ENCODE results near the gene PRLH.

The PRLH gene

GRCh38 chr2:237567276-237568029 lies 1.1 kb downstream of the PRLH start:
- DNase-seq, result no peak

DNA sequence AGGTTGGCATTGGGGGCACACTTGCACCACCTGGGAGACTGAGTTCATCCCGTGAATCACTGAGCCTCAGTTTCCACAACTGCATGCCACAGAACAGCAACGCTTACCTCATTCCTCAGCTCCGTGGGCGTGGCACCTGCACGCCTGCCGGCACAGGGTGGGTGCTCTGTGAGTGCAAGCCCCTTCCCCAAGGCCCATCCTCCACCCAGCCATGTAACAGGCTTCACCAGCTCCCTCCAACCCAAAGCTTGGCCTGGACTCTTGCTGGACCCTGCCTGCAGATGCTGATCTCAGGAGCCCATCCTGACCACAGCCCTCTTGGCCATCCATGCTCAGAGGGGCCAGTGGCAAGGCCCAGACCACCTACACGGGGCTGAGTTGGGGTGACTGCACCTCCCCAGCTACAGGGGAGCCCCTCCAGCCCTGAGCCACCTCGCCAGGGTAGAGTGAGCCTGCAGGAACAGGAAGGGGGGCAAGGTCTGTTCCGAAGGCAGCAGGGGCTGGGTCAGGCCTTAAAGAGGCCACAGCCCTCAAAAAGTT lies 1.8 kb downstream of the PRLH start:
- no peak for DNase-seq

- no peak for DNase-seq
Observed at GRCh38 chr2:237569041-237569440, 2.7 kb downstream of the PRLH start.

DNA sequence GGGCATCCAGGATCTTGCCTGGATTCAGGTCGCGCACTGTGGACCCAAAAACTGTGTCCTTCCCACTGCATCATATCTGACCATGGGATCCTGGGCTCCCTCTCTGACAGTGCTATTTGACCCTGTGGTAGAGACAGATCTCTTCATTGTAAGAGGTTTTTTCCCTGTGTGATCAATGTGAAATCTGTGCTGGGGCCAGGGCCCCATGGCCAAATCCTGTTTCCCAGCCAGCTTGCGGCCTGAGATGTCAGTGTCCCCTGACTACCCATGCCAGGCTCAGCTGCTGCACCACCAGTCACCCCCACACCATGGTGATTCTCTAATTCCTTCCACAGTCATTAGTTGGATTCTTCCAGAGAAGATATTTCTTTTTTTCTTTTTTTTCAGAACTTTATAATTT lies 3.5 kb downstream of the PRLH start:
- DNase-seq, result no peak

GRCh38 chr2:237570776-237571335 lies 4.5 kb downstream of the PRLH start:
- DNase-seq, result no peak

GRCh38 chr2:237571551-237571950 lies 5.2 kb downstream of the PRLH start:
- no peak for DNase-seq

DNA sequence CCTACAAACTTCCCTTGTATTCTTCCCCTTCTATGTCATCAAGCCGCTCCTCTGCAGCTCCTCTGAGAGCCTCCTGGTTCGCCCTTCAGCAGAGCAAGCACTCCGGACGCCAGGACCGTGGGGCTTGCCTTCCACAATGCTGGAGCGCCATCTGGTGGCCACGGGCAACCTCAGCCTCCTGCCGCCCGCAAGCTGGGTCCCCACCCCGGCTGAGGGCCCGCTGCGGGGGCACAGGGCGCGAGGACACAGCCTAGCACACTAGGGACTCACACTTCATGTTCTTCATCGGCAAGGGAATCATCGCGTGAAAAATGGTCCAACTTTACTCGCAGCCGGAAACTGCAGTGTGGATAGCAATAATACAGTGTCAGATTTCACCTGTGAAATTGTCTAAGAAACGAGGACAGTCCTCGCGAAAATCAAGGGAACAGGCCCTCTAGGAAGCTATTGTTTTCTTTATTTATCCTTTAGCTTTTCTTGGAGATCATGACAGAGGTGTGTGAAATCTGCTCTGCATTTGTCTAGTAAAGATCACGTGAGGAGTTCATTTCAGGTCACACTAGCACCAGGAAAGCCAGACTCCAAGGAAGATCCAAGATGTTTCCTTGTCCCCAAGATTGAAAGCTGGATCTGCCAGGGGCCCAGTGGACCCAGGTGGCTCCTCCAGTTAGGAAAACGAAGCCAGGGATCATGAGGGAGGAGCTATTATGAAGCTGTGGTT lies 5.8 kb downstream of the PRLH start:
- DNase-seq, result peak; percentile 52 to 83 (median 77)

GRCh38 chr2:237572742-237573101 lies 6.3 kb downstream of the PRLH start:
- no peak for DNase-seq

DNA sequence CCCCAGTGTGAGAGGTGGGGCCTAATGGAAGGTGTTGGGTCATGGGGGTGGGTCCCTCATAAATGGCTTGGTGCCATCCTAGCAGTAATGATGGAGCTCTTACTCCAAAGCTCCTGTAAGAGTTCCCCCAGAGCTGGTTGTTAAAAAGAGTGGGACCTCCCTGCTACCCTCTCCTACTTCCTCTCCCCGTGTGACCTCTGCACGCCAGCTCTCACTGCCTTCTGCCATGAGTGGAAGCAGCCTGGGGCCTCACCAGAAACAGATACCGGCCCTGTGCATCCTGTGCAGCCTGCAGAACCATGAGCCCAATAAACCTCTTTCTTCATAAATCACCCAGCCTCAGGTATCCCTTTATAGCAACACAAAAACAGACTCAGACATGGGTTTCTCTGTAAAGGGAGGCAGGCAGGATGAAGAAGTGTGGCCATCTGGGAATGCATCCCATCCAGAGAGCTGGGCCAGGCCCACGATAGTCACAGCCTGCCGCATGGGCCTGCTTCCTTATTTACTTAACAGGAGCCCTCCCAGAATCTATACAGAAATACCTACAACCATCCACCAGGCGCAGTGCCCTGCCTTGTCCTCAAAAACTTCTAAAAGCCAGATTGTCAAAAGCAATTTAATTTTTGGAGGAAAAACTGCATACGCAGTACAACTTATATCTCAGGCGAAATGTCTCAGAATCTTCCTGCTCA lies 7.5 kb downstream of the PRLH start:
- no peak for DNase-seq

- no peak for DNase-seq
Observed at GRCh38 chr2:237574467-237574866, 8.1 kb downstream of the PRLH start.

GRCh38 chr2:237574894-237575868 lies 8.8 kb downstream of the PRLH start:
- DNase-seq, result no peak

DNA sequence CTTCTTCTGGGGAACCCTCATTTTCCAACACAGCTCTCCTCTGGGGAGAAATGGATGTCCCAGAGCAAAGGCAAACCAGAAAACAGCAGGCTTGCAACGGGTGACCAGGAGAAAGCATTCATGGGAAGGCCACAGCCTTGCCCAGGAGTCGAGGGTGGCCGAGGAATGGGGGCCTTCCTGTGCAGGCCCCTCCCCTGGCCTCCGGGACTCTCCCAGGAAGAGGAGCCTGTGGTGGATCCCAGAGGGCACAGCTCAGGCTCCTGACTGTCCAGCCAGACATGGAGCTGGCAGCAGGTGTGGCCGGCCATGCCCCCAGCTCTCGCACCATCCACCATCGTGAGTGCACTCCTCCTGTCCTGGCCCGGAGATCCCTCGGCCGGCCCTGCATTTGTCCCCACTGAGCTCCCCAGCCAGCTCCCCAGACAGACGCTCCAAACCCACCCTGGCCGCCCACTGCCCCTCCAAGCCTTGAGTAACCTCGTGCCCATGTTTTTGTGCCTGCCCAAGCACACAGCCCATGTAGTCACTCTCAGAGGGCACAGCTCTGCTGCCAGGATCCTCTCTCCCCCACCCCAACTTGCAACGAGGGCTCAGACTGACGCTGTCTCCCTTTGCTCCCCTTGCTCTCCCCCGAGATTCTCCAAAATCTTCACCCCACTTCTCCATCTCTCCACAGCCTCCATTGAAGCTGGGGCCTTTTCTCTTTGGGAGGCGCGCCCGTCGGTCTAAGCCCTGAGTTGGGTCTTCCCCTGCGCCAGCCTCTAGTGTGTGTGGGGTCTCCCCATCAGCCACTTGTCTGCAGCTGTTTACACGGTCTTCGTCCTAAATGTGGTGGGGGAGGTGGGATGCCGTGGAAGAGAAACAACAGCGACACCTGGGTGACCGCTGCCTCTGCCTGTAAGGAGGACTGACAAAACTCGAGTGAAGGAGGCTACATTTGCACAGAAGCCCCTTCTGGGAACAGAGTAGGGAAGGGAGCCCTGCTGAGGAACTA lies 9.8 kb downstream of the PRLH start:
- no peak for DNase-seq

- DNase-seq, result no peak
Observed at GRCh38 chr2:237576974-237577373, 10.6 kb downstream of the PRLH start.

GRCh38 chr2:237577458-237577857 lies 11.1 kb downstream of the PRLH start:
- no peak for DNase-seq

DNA sequence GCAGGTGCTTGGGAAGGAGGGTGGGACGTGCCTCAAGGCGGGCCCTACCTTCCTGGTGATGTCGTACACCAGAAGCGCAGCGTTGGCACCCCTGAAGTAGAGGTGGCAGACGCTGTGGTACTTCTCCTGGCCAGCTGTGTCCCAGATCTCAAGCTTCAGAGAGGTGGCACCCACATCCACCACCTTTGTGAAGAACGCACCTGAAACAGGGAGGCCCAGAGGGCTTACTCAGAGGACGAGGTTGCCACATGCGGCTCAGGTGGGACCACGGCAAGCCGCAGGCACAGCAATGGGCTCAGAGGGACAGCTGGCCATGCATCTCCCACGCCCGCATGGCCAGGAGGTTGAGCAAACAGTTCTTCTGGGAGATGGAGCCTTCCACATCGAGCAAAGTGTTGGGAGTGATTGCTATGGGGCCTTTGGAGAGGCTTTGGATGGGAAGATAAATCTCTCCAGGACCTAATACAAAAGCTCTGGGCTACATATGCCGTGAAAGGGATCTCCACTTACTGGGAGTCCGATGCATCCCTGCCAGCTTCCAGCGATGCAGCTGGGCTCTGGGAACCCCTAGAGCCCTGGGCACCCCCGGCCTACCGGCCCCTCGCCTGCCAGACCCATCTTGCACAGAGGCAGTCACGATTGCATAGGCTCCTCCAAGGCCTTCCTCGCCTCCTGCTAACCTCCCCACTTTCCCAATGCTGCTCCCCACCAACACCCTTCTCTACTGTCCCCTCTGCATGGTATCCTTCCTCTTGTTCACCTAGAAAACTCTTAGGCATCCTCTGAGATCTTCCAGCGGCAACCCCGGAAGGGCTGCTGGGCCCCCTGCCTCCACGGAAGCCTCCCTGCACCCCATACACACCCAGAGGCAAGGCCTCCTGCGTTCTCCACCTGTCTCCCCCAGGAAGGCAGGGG lies 11.8 kb downstream of the PRLH start:
- no peak for DNase-seq

- DNase-seq, result no peak
Observed at GRCh38 chr2:237581326-237581725, 15.0 kb downstream of the PRLH start.

- DNase-seq, result peak in 2 of 5 experiments; percentile 24 to 78
Observed at GRCh38 chr2:237581751-237582746, 15.7 kb downstream of the PRLH start.

Measured in T-helper 2 cell (primary cell).